MG63 (cell line): Measurements from ENCODE around the gene NMBR. TPM values are rescaled to one million over a fixed set of nuclear protein-coding genes. Genes with fewer than 3 reads are reported as not detected.
"Not testable (repeated sequence)": the region's sequence is repeated elsewhere in the genome, so short reads cannot be mapped to it uniquely, and the experiment has no call there.

Source experiments
- DNase-seq: peaks from one replicate; pipeline ENCODE4 v3.0.0-alpha.2; 2020
- H3K27me3 ChIP-seq: fragments of 250-450 bp; sonication (Bioruptor Pico); 2 replicates; pipeline ENCODE4 v1.5.1; 2020; ENCODE audit warnings: mild to moderate bottlenecking, moderate library complexity
- H3K36me3 ChIP-seq: fragments of 250-450 bp; sonication (Bioruptor Pico); 2 replicates; pipeline ENCODE4 v1.5.1; 2020; ENCODE audit warnings: mild to moderate bottlenecking, moderate library complexity
- H3K4me3 ChIP-seq: fragments of 250-450 bp; sonication (Bioruptor Pico); 2 replicates; pipeline ENCODE4 v1.5.1; 2020; ENCODE audit warnings: mild to moderate bottlenecking, moderate library complexity
- H3K9me3 ChIP-seq: fragments of 250-450 bp; sonication (Bioruptor Pico); 2 replicates; pipeline ENCODE4 v1.5.1; 2020; ENCODE audit warnings: mild to moderate bottlenecking, moderate library complexity
- total RNA-seq: library from RNA; depleted of rRNA; stranded (reverse); fragments of >200 nt; shearing (Covaris generic); gene quantifications from 2 replicates; pipeline ENCODE4 v1.2.3, GENCODE V29; 2014; ENCODE audit warnings: low replicate concordance; rRNA removed

The NMBR gene
- total RNA-seq, result not detected in 2 replicates

GRCh38 chr6:142146828-142147662, at the start of gene NMBR, which contains the start of gene VTA1:
Gene NMBR (minus strand): TSS chr6:142147122. CDS start chr6:142088658, 58,464 bp downstream.
Gene VTA1 (plus strand): TSS chr6:142147263. CDS start chr6:142147288, 25 bp downstream.
- Histone ChIP-seq H3K4me3 (peak within 1 kb of the TSS; percentile 81), H3K36me3 (peaks cover 7% of the 10 kb centered on the region), H3K27me3 (no peaks in the 10 kb centered on the region), H3K9me3 (no peaks in the 10 kb centered on the region)
- DNase-seq, result peak; percentile 99

GRCh38 chr6:142195862-142196541, 49.1 kb upstream of the NMBR start:
- Histone ChIP-seq H3K9me3 (peaks cover 7% of the 10 kb centered on the region; the same call in 1 of the 2 replicates), H3K36me3 (peaks cover 60% of the 10 kb centered on the region), H3K27me3 (no peaks in the 10 kb centered on the region), H3K4me3 (no peak overlapping the region)
- DNase-seq, result no peak

GRCh38 chr6:142193621-142194020, 46.7 kb upstream of the NMBR start:
- DNase-seq, result no peak
- Histone ChIP-seq H3K36me3 (peaks cover 50% of the 10 kb centered on the region), H3K9me3 (peaks cover 7% of the 10 kb centered on the region; the same call in 1 of the 2 replicates), H3K4me3 (no peak overlapping the region), H3K27me3 (no peaks in the 10 kb centered on the region)

- Histone ChIP-seq H3K9me3 (peaks cover 6% of the 10 kb centered on the region; the same call in 1 of the 2 replicates), H3K4me3 (no peak overlapping the region), H3K36me3 (peaks cover 43% of the 10 kb centered on the region), H3K27me3 (no peaks in the 10 kb centered on the region)
- no peak for DNase-seq
Measured at GRCh38 chr6:142192343-142192742, 45.4 kb upstream of the NMBR start.

- DNase-seq, result no peak
- H3K4me3 ChIP-seq, result no peak overlapping the region
- H3K27me3 ChIP-seq, result no peaks in the 10 kb centered on the region
- peaks cover 25% of the 10 kb centered on the region for H3K36me3 ChIP-seq
- no peaks in the 10 kb centered on the region for H3K9me3 ChIP-seq
Measured at GRCh38 chr6:142189057-142189456, 42.1 kb upstream of the NMBR start.

- H3K27me3 ChIP-seq, H3K4me3 ChIP-seq, DNase-seq, H3K9me3 ChIP-seq: not testable (repeated sequence)
- H3K36me3 ChIP-seq, result peaks cover 23% of the 10 kb centered on the region
Measured at GRCh38 chr6:142188341-142188740, 41.4 kb upstream of the NMBR start.

- peak; percentile 12 for DNase-seq
- H3K27me3 ChIP-seq, result no peaks in the 10 kb centered on the region
- no peaks in the 10 kb centered on the region for H3K9me3 ChIP-seq
- peaks cover 19% of the 10 kb centered on the region for H3K36me3 ChIP-seq
- H3K4me3 ChIP-seq, result no peak overlapping the region
Measured at GRCh38 chr6:142187209-142187608, 40.3 kb upstream of the NMBR start.

GRCh38 chr6:142185641-142186040, 38.7 kb upstream of the NMBR start:
- no peaks in the 10 kb centered on the region for H3K9me3 ChIP-seq
- peaks cover 17% of the 10 kb centered on the region for H3K36me3 ChIP-seq
- no peak overlapping the region for H3K4me3 ChIP-seq
- no peak for DNase-seq
- no peaks in the 10 kb centered on the region for H3K27me3 ChIP-seq

GRCh38 chr6:142184307-142184706, 37.4 kb upstream of the NMBR start:
- Histone ChIP-seq H3K27me3 (no peaks in the 10 kb centered on the region), H3K4me3 (no peak overlapping the region)
- no peak for DNase-seq

GRCh38 chr6:142183351-142183750, 36.4 kb upstream of the NMBR start:
- H3K4me3 ChIP-seq, result no peak overlapping the region
- no peaks in the 10 kb centered on the region for H3K27me3 ChIP-seq
- peaks cover 8% of the 10 kb centered on the region for H3K36me3 ChIP-seq
- DNase-seq, result no peak
- H3K9me3 ChIP-seq, result no peaks in the 10 kb centered on the region

More at GRCh38 chr6:142184307-142184706, 37.4 kb upstream of the NMBR start:
- Histone ChIP-seq H3K9me3 (no peaks in the 10 kb centered on the region), H3K36me3 (peaks cover 7% of the 10 kb centered on the region; the same call in 1 of the 2 replicates)

- Histone ChIP-seq H3K36me3 (peaks cover 21% of the 10 kb centered on the region), H3K4me3 (no peak overlapping the region), H3K27me3 (no peaks in the 10 kb centered on the region), H3K9me3 (no peaks in the 10 kb centered on the region; the same call in none of the 2 replicates)
- no peak for DNase-seq
Measured at GRCh38 chr6:142182004-142182403, 35.1 kb upstream of the NMBR start.

GRCh38 chr6:142178129-142178528, 31.2 kb upstream of the NMBR start:
- DNase-seq, result no peak
- H3K36me3 ChIP-seq, result peaks cover 33% of the 10 kb centered on the region
- H3K27me3 ChIP-seq, result no peaks in the 10 kb centered on the region
- H3K9me3 ChIP-seq, result no peaks in the 10 kb centered on the region; the same call in none of the 2 replicates
- H3K4me3 ChIP-seq, result no peak overlapping the region

- Histone ChIP-seq H3K27me3 (no peaks in the 10 kb centered on the region), H3K4me3 (no peak overlapping the region), H3K36me3 (peaks cover 54% of the 10 kb centered on the region), H3K9me3 (no peaks in the 10 kb centered on the region; the same call in none of the 2 replicates)
- no peak for DNase-seq
Measured at GRCh38 chr6:142174703-142175102, 27.8 kb upstream of the NMBR start.

GRCh38 chr6:142173980-142174379, 27.1 kb upstream of the NMBR start:
- no peaks in the 10 kb centered on the region for H3K27me3 ChIP-seq
- H3K4me3 ChIP-seq, result no peak overlapping the region
- H3K36me3 ChIP-seq, result peaks cover 58% of the 10 kb centered on the region
- no peaks in the 10 kb centered on the region; the same call in none of the 2 replicates for H3K9me3 ChIP-seq
- no peak for DNase-seq

GRCh38 chr6:142172758-142173157, 25.8 kb upstream of the NMBR start:
- Histone ChIP-seq H3K27me3 (no peaks in the 10 kb centered on the region), H3K36me3 (peaks cover 53% of the 10 kb centered on the region), H3K4me3 (no peak overlapping the region), H3K9me3 (no peaks in the 10 kb centered on the region; the same call in none of the 2 replicates)
- DNase-seq, result no peak

- no peak overlapping the region for H3K4me3 ChIP-seq
- H3K27me3 ChIP-seq, result no peaks in the 10 kb centered on the region
- no peak for DNase-seq
- no peaks in the 10 kb centered on the region for H3K9me3 ChIP-seq
- peaks cover 51% of the 10 kb centered on the region for H3K36me3 ChIP-seq
Measured at GRCh38 chr6:142171351-142171750, 24.4 kb upstream of the NMBR start.

- no peak for DNase-seq
- H3K4me3 ChIP-seq, result no peak overlapping the region
- peaks cover 34% of the 10 kb centered on the region for H3K36me3 ChIP-seq
Measured at GRCh38 chr6:142167486-142167885, 20.6 kb upstream of the NMBR start.

More at GRCh38 chr6:142167486-142167885, 20.6 kb upstream of the NMBR start:
- Histone ChIP-seq H3K9me3 (no peaks in the 10 kb centered on the region), H3K27me3 (no peaks in the 10 kb centered on the region)
